ENCODE results near the gene QSOX1.

- TF ChIP-seq L3MBTL2 (IDR thresholded peaks at IDR 0.05) (no peak), RAD21 (CRISPR knock-in tag; conservative IDR thresholded peaks at IDR 0.05 in 1 of 2, IDR thresholded peaks at IDR 0.05 in 1 of 2) (no peak), HDAC8 (tag; IDR thresholded peaks at IDR 0.05) (no peak), HMGN3 (IDR thresholded peaks at IDR 0.05; ENCODE audit: borderline replicate concordance, extremely low read depth, insufficient read length, low read depth, low read length) (no peak), E2F3 (CRISPR knock-in tag; IDR thresholded peaks at IDR 0.05) (no peak), ATF6 (CRISPR knock-in tag; IDR thresholded peaks at IDR 0.05) (no peak), SREBF2 (CRISPR knock-in tag; IDR thresholded peaks at IDR 0.05) (no peak), BACH1 (tag; IDR thresholded peaks at IDR 0.05) (no peak), ATF4 (CRISPR knock-in tag; IDR thresholded peaks at IDR 0.05) (no peak), EP300 (IDR thresholded peaks at IDR 0.05; ENCODE audit: low read length) (no peak), JUND (IDR thresholded peaks at IDR 0.05; ENCODE audit: borderline replicate concordance, low read depth, low read length) (no peak), JUND (tag; IDR thresholded peaks at IDR 0.05; ENCODE audit: borderline replicate concordance, low read depth, low read length) (no peak), POLR2AphosphoS5 (IDR thresholded peaks at IDR 0.05; ENCODE audit: control insufficient read depth, insufficient read depth, low read depth, low read length) (no peak), POLR2AphosphoS2 (IDR thresholded peaks at IDR 0.05; ENCODE audit: low read length) (no peak)
- TF ChIP-seq, protein P1, sequence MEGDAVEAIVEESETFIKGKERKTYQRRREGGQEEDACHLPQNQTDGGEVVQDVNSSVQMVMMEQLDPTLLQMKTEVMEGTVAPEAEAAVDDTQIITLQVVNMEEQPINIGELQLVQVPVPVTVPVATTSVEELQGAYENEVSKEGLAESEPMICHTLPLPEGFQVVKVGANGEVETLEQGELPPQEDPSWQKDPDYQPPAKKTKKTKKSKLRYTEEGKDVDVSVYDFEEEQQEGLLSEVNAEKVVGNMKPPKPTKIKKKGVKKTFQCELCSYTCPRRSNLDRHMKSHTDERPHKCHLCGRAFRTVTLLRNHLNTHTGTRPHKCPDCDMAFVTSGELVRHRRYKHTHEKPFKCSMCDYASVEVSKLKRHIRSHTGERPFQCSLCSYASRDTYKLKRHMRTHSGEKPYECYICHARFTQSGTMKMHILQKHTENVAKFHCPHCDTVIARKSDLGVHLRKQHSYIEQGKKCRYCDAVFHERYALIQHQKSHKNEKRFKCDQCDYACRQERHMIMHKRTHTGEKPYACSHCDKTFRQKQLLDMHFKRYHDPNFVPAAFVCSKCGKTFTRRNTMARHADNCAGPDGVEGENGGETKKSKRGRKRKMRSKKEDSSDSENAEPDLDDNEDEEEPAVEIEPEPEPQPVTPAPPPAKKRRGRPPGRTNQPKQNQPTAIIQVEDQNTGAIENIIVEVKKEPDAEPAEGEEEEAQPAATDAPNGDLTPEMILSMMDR (IDR thresholded peaks at IDR 0.05 in 2 of 3, conservative IDR thresholded peaks at IDR 0.05 in 1 of 3; ENCODE audit: insufficient read depth in 2 of 3, low read depth in 1 of 3, low read length in 3 of 3), result no peak
Observed at GRCh38 chr1:180206581-180206980, 51.9 kb downstream of the QSOX1 start.

Data from K562 (cell line).